Activated CD4-positive, CD25-positive, alpha-beta regulatory T cell treated with anti-CD3 and anti-CD28 coated beads, Interleukin-2, amount 50 U/mL, for 72 hours (primary cell): Measurements from ENCODE around the gene MARCHF3.
"Not testable (repeated sequence)": the region's sequence is repeated elsewhere in the genome, so short reads cannot be mapped to it uniquely, and the experiment has no call there.

Source experiments
- DNase-seq: peaks from one replicate; pipeline ENCODE4 v3.0.0; 2021

Gene MARCHF3

DNA sequence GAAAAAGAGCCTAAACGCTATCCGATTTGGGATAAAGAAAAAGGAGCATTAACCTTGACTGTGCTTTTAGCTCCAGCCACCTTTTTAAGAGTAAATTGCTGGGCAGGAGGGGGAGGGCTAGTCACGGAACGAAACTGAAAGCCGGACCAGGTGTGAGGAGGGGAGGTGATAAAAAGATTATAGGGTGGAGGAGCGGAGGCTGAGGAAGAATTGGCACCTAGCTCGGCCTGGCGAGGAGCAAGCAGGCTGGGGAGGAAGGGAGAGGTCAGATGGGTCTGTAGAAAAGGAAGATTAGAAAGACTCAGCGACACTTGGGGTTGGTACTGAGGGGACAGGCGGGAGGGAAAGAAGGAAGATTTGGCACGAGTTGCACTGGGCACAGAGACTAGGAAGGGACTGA, 187.0 kb downstream of the MARCHF3 start:
- DNase-seq, result not testable (repeated sequence)

DNA sequence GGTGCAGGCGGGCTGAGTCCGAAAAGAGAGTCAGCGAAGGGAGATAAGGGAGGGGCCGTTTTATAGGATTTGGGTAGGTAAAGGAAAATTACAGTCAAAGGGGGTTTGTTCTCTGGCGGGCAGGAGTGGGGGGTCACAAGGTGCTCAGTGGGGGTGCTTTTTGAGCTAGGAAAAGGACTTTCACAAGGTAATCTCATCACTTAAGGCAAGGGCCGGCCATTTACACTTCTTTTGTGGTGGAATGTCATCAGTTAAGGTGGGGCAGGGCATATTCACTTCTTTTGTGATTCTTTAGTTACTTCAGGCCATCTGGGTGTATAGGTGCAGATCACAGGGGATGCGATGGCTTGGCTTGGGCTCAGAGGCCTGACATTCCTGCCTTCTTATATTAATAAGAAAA, 191.0 kb downstream of the MARCHF3 start:
- not testable (repeated sequence) for DNase-seq

DNA sequence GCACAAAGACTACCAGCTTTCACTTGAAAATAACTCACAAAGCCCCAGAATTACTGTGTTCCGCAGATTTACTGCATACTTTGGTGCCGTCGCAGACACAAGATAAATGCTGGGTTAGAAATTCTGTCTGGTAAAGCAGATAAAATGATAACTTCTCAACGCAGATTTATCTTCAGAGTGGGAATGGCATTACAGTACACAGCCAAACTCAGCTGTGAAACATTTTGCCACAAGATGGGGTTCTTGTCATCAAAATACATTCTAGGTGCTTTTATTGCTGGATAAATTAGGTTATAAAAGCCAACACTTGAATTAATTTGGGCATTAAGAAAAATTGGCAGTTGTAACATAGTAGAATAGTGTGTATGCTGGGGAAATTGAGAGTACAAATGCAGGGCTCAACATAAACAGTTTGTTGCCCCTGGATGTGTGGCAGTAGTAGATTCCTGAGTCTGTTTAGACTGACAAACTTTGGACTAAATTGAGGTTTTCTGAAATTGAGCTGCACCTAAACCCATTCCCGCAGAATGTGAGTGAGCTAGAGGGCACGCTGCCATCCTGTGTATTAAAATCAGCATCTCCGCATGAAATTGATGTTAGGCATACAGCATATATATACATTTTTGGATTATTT, 192.3 kb downstream of the MARCHF3 start:
- DNase-seq, result no peak

DNA sequence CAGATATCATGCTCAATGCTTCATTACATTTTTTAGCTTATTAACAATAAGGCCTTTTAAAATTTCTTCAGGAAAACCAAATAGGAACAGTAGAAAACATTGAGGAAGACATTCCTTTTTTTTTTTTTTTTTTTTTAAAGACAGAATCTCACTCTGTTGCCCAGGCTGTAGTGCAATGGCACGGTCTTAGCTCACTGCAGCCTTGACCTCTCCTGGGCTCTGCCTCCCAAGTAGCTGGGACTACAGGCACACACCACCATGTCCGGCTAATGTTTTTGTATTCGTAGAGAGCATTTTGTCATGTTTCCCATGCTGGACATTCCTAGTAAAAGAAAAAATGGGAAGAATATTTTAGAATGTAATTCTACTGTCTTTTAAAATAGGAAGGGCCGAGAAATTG, 193.1 kb downstream of the MARCHF3 start:
- no peak for DNase-seq

DNA sequence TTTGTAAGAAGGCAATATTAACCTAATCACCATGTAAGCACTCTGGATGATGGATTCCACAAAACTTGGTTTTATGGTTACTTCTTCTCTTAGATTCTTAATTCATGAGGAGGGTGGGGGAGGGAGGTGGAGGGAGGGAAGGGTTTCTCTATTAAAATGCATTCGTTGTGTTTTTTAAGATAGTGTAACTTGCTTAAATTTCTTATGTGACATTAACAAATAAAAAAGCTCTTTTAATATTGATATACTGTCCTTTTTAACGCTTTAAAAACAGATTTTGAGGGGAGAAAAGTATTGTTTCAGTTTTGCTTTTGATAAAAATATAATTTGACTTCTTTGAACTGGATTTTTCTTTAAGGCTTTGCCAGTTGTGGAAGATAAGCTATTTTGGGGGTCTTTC, 193.6 kb downstream of the MARCHF3 start:
- no peak for DNase-seq

DNA sequence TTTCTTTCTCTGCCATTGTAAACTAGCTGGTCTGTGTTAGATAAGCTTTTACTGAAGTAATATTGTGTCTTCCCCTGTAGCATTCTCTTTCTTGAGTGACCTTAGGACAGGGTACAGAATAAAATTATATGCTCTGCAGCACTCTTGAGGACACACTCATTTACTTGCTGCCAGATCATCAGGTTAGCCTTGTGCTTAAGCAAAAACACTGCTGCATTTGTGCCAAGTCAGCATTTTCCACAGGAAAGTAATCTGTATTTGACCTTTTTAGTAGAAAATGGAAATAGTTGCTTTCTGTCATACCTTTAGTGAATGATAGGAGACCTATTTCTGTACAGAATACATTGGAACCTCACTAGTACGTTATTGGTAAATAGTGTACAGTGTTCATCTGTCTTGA, 199.2 kb downstream of the MARCHF3 start:
- no peak for DNase-seq

DNA sequence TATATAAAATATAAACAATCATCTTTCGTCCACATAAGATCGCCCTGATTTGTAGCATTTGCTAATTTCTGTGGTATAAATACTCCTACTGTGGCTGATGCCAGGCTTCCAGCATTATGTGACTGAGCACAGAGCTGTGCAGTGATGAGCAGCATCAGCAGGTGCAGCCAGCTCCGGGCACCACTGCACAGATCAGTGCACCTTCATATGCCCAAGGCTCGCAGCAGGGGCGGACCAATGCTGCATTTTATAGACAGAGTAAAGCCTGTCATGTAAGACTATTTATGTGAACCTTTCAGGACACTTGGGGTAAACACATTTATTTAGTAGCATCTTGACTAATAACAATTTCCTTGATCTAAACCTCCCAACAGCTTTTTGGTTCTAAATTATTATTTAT, 200.3 kb downstream of the MARCHF3 start:
- DNase-seq, result no peak

DNA sequence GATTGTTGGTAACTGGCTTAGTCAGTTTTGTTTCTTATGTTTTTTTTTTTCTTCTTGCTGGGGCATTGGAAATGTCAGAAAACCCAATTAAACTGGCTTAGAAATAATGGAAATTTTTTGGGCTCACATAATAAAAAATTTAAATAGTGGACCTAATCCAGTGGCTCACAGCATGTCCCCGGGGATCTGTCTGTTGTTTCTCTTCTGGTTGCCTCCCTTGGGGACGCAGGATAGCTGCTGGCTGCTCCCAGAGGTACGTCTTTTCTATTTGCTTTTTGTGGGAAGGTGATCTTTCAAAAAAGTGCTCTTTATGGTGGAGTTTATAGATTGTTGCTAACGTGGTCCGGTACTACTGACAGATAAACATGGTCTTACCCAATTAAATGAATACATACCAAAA, 201.3 kb downstream of the MARCHF3 start:
- no peak for DNase-seq

DNA sequence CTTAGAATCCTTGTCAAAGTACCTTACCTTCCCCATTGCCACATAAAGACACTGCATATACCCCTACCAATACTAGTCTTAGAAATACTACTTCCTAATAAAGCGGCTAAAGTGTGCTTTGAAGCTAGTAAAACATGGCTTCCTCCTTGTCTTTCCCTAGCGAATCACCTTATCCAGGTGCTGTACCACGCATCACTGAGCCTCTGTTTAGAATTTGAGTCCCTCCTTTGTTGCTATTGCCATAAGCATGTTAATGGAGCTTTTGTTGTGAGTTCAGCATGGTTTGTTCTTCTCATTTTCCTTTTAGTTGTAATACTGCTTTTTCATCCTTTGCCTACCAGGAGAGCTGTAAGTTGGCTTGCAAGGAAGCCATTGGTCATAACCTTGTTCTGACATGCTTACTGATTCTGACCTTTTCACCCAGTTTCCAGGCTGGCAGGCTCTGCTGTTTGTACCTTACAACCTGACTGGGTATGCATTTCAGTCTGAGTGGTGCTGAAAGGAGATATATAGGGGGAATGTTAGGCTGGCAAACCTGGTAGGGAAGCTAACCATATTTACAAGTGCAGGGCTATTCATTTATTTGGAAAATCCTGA, 203.6 kb downstream of the MARCHF3 start:
- DNase-seq, result no peak

DNA sequence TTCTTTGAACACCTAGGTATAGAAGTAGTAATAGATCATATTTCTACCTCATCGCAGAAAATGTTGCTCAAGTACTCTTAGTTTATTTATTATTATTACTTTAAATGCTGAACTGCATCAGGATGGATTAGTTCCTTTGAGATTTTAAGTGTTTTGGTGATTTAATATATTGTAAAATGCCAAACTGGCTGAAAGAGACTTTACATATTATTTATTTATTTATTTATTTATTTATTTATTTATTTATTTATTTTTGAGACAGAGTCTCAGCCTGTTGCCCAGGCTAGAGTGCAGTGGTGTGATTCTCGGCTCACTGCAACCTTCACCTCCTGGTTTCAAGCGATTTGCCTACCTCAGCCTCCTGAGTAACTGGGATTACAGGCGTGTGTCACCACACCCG, 211.1 kb downstream of the MARCHF3 start:
- DNase-seq, result no peak

DNA sequence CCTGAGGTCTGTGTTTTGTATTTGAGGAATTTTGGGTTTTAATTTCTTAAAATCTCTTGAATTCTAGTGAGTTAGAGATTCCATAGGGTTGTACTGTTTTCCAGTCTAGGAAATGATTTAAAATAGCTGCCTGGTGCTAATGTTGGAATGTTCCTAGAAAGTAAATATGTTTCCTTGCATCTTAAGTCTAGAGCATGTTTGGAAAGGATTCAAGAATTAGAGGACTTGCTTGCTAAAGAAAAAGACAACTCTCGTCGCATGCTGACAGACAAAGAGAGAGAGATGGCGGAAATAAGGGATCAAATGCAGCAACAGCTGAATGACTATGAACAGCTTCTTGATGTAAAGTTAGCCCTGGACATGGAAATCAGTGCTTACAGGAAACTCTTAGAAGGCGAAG, 211.6 kb downstream of the MARCHF3 start:
- DNase-seq, result no peak
